ENCODE data around the gene SHISA6.

Gene SHISA6

GRCh38 chr17:11330826-11331225 is 89.8 kb downstream of the SHISA6 start:
- Mint-ChIP-seq H3K27me3 (ENCODE audit: low read depth) (no peaks in the 10 kb centered on the region), H3K4me1 (ENCODE audit: low read depth) (no peaks in the 10 kb centered on the region), H3K36me3 (ENCODE audit: low read depth) (no peaks in the 10 kb centered on the region), H3K27ac (no peak overlapping the region), H3K9me3 (no peaks in the 10 kb centered on the region), H3K4me3 (no peak overlapping the region)

- H3K36me3 Mint-ChIP-seq (ENCODE audit: low read depth) = no peaks in the 10 kb centered on the region
- H3K9me3 Mint-ChIP-seq = no peaks in the 10 kb centered on the region
- no peaks in the 10 kb centered on the region for H3K27me3 Mint-ChIP-seq (ENCODE audit: low read depth)
- H3K4me3 Mint-ChIP-seq = no peak overlapping the region
- no peaks in the 10 kb centered on the region for H3K4me1 Mint-ChIP-seq (ENCODE audit: low read depth)
- H3K27ac Mint-ChIP-seq = no peak overlapping the region
Observed at GRCh38 chr17:11331547-11332513, 90.8 kb downstream of the SHISA6 start.

- no peaks in the 10 kb centered on the region for H3K4me1 Mint-ChIP-seq (ENCODE audit: low read depth)
- no peak overlapping the region for H3K27ac Mint-ChIP-seq
- no peaks in the 10 kb centered on the region for H3K36me3 Mint-ChIP-seq (ENCODE audit: low read depth)
- no peak overlapping the region for H3K4me3 Mint-ChIP-seq
- no peaks in the 10 kb centered on the region for H3K27me3 Mint-ChIP-seq (ENCODE audit: low read depth)
- H3K9me3 Mint-ChIP-seq = no peaks in the 10 kb centered on the region
Observed at GRCh38 chr17:11332706-11333105, 91.7 kb downstream of the SHISA6 start.

- Mint-ChIP-seq H3K4me1 (ENCODE audit: low read depth) (no peaks in the 10 kb centered on the region), H3K27ac (no peak overlapping the region), H3K9me3 (no peaks in the 10 kb centered on the region), H3K27me3 (ENCODE audit: low read depth) (no peaks in the 10 kb centered on the region), H3K4me3 (no peak overlapping the region), H3K36me3 (ENCODE audit: low read depth) (no peaks in the 10 kb centered on the region)
Observed at GRCh38 chr17:11334493-11334892, 93.5 kb downstream of the SHISA6 start.

- Mint-ChIP-seq H3K4me1 (ENCODE audit: low read depth) (no peaks in the 10 kb centered on the region), H3K4me3 (no peak overlapping the region), H3K27ac (no peak overlapping the region), H3K36me3 (ENCODE audit: low read depth) (no peaks in the 10 kb centered on the region), H3K9me3 (no peaks in the 10 kb centered on the region), H3K27me3 (ENCODE audit: low read depth) (no peaks in the 10 kb centered on the region)
Observed at GRCh38 chr17:11336290-11336689, 95.3 kb downstream of the SHISA6 start.

GRCh38 chr17:11340803-11341202 is 99.8 kb downstream of the SHISA6 start:
- Mint-ChIP-seq H3K4me3 (no peak overlapping the region), H3K27ac (no peak overlapping the region), H3K27me3 (ENCODE audit: low read depth) (no peaks in the 10 kb centered on the region), H3K4me1 (ENCODE audit: low read depth) (no peaks in the 10 kb centered on the region), H3K9me3 (no peaks in the 10 kb centered on the region), H3K36me3 (ENCODE audit: low read depth) (no peaks in the 10 kb centered on the region)

GRCh38 chr17:11342138-11342537 is 101.1 kb downstream of the SHISA6 start:
- Mint-ChIP-seq H3K27me3 (ENCODE audit: low read depth) (no peaks in the 10 kb centered on the region), H3K4me3 (no peak overlapping the region), H3K27ac (no peak overlapping the region), H3K9me3 (no peaks in the 10 kb centered on the region), H3K36me3 (ENCODE audit: low read depth) (no peaks in the 10 kb centered on the region), H3K4me1 (ENCODE audit: low read depth) (no peaks in the 10 kb centered on the region)

- Mint-ChIP-seq H3K4me3 (no peak overlapping the region), H3K36me3 (ENCODE audit: low read depth) (no peaks in the 10 kb centered on the region), H3K27ac (no peak overlapping the region), H3K9me3 (peaks cover 14% of the 10 kb centered on the region), H3K4me1 (ENCODE audit: low read depth) (no peaks in the 10 kb centered on the region), H3K27me3 (ENCODE audit: low read depth) (no peaks in the 10 kb centered on the region)
Observed at GRCh38 chr17:11349106-11349505, 108.1 kb downstream of the SHISA6 start.

GRCh38 chr17:11351479-11351878 is 110.5 kb downstream of the SHISA6 start:
- Mint-ChIP-seq H3K36me3 (ENCODE audit: low read depth) (no peaks in the 10 kb centered on the region), H3K9me3 (peaks cover 25% of the 10 kb centered on the region), H3K27me3 (ENCODE audit: low read depth) (no peaks in the 10 kb centered on the region), H3K4me1 (ENCODE audit: low read depth) (no peaks in the 10 kb centered on the region), H3K4me3 (no peak overlapping the region), H3K27ac (no peak overlapping the region)

- Mint-ChIP-seq H3K9me3 (peaks cover 29% of the 10 kb centered on the region), H3K27ac (no peak overlapping the region), H3K36me3 (ENCODE audit: low read depth) (no peaks in the 10 kb centered on the region), H3K4me1 (ENCODE audit: low read depth) (no peaks in the 10 kb centered on the region), H3K27me3 (ENCODE audit: low read depth) (no peaks in the 10 kb centered on the region), H3K4me3 (no peak overlapping the region)
Observed at GRCh38 chr17:11353601-11354000, 112.6 kb downstream of the SHISA6 start.

GRCh38 chr17:11356371-11356770 is 115.4 kb downstream of the SHISA6 start:
- no peak overlapping the region for H3K4me3 Mint-ChIP-seq
- no peak overlapping the region for H3K27ac Mint-ChIP-seq
- H3K9me3 Mint-ChIP-seq = peaks cover 21% of the 10 kb centered on the region
- H3K4me1 Mint-ChIP-seq (ENCODE audit: low read depth) = no peaks in the 10 kb centered on the region
- H3K27me3 Mint-ChIP-seq (ENCODE audit: low read depth) = no peaks in the 10 kb centered on the region
- H3K36me3 Mint-ChIP-seq (ENCODE audit: low read depth) = no peaks in the 10 kb centered on the region

- H3K27me3 Mint-ChIP-seq (ENCODE audit: low read depth) = no peaks in the 10 kb centered on the region
- no peaks in the 10 kb centered on the region for H3K9me3 Mint-ChIP-seq
- H3K27ac Mint-ChIP-seq = no peak overlapping the region
- no peak overlapping the region for H3K4me3 Mint-ChIP-seq
- no peaks in the 10 kb centered on the region for H3K36me3 Mint-ChIP-seq (ENCODE audit: low read depth)
- H3K4me1 Mint-ChIP-seq (ENCODE audit: low read depth) = no peaks in the 10 kb centered on the region
Observed at GRCh38 chr17:11363565-11364117, 122.6 kb downstream of the SHISA6 start.

- H3K9me3 Mint-ChIP-seq = no peaks in the 10 kb centered on the region
- H3K36me3 Mint-ChIP-seq (ENCODE audit: low read depth) = no peaks in the 10 kb centered on the region
- no peaks in the 10 kb centered on the region for H3K27me3 Mint-ChIP-seq (ENCODE audit: low read depth)
- H3K4me3 Mint-ChIP-seq = no peak overlapping the region
- H3K27ac Mint-ChIP-seq = no peak overlapping the region
- no peaks in the 10 kb centered on the region for H3K4me1 Mint-ChIP-seq (ENCODE audit: low read depth)
Observed at GRCh38 chr17:11366272-11366850, 125.3 kb downstream of the SHISA6 start.

- Mint-ChIP-seq H3K9me3 (no peaks in the 10 kb centered on the region), H3K36me3 (ENCODE audit: low read depth) (no peaks in the 10 kb centered on the region), H3K4me1 (ENCODE audit: low read depth) (no peaks in the 10 kb centered on the region), H3K27ac (no peak overlapping the region), H3K27me3 (ENCODE audit: low read depth) (no peaks in the 10 kb centered on the region), H3K4me3 (no peak overlapping the region)
Observed at GRCh38 chr17:11369575-11369974, 128.6 kb downstream of the SHISA6 start.

GRCh38 chr17:11372692-11373091 is 131.7 kb downstream of the SHISA6 start:
- no peaks in the 10 kb centered on the region for H3K4me1 Mint-ChIP-seq (ENCODE audit: low read depth)
- H3K36me3 Mint-ChIP-seq (ENCODE audit: low read depth) = no peaks in the 10 kb centered on the region
- H3K9me3 Mint-ChIP-seq = peaks cover 5% of the 10 kb centered on the region
- H3K4me3 Mint-ChIP-seq = no peak overlapping the region
- H3K27ac Mint-ChIP-seq = no peak overlapping the region
- H3K27me3 Mint-ChIP-seq (ENCODE audit: low read depth) = no peaks in the 10 kb centered on the region

Data from T-helper 1 cell treated with Interleukin-12 subunit alpha and Interleukin-12 subunit beta and Interleukin-4 antibody, amounts not matched to agents 30 μg/mL and 1 μg/mL, for 36 hours (primary cell).